Measurements from ENCODE around the gene KLHL7. TPM values are rescaled to one million over a fixed set of nuclear protein-coding genes. Genes with fewer than 3 reads are reported as not detected.

Gene KLHL7
- total and polyA plus RNA-seq, 4 donors = 5.4 to 14.1 (median 9.9) TPM

DNA sequence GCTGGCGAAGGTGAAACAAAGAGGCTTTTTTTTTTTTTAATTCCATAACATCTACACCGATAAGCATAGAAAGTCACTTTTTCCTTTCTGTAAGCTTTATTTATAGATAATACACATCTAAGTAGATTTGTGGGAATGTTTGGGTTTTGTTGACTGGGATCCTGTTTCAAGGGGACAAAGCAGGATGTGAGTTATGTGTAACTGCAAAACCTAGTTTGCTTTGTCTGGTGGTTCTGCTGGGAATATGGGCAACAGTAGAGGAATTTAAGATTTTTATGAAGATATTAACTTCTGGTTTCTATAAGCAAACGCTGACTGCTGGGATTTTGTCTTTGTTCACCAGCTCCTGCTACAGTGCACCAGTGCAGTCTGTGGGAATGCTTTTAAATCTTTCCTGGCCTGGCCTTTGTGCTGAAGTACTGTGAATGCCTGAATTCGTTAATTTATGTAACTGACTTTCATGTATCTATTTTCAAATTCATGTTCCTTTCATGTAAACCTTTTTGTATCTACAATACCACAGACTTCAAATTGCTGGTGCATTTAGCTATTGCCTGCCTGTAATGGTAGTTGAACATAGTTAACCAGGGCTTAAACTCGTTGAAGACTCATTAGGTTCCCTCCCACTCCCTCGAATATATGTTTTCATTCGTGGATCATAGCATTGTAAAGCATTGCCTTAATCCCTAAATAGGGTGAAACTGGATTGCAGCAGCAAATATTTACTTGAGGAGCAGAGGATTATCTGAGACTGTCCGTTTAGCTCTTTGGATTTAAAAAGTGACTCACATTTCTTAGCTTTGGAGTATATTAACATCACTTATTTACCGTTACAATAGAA, 1.5 kb downstream of the KLHL7 start:
- Histone ChIP-seq H3K4me1 (ENCODE audit: control insufficient read depth in 4 of 4, insufficient read depth in 4 of 4, low read length in 3 of 4) (peaks cover 0 to 20% (median 9%) of the 10 kb centered on the region in 4 donors), H3K9ac (ENCODE audit: low read depth in 1 of 2, low read length in 2 of 2) (peak overlapping the region; percentile 76 to 87), H3K27ac (ENCODE audit: low read depth in 1 of 2, low read length in 2 of 2) (no peak overlapping the region), H3K36me3 (ENCODE audit: control insufficient read depth in 4 of 4, insufficient read depth in 3 of 4, low read depth in 1 of 4, low read length in 3 of 4) (no peaks in the 10 kb centered on the region), H3K9me3 (ENCODE audit: control insufficient read depth in 4 of 4, low read length in 3 of 4) (no peaks in the 10 kb centered on the region), H3K27me3 (ENCODE audit: control insufficient read depth in 4 of 4, insufficient read depth in 4 of 4, low read length in 3 of 4) (no peaks in the 10 kb centered on the region), H3K4me3 (ENCODE audit: low read depth in 1 of 3, low read length in 3 of 3) (peak overlapping the region; percentile 84 to 96 (median 85))
- no peak for TF ChIP-seq NR2F2 (IDR thresholded peaks at IDR 0.05)
- no peak for TF ChIP-seq RXRA (IDR thresholded peaks at IDR 0.05)
- no peak for TF ChIP-seq HNF4G (IDR thresholded peaks at IDR 0.05)
- TF ChIP-seq EGR1 (IDR thresholded peaks at IDR 0.05; ENCODE audit: low read depth in 2 of 2) = no peak
- no peak for TF ChIP-seq HNF4A (conservative IDR thresholded peaks at IDR 0.05)
- no peak for TF ChIP-seq YY1 (IDR thresholded peaks at IDR 0.05)
- no peak for DNase-seq (ENCODE audit: low spot score)
- 36% methylated on average over 9 of the region's 9 CpGs for WGBS

- Histone ChIP-seq H3K9ac (ENCODE audit: low read depth in 1 of 2, low read length in 2 of 2) (no peak overlapping the region), H3K27ac (ENCODE audit: low read depth in 1 of 2, low read length in 2 of 2) (no peak overlapping the region), H3K9me3 (ENCODE audit: control insufficient read depth in 4 of 4, low read length in 3 of 4) (no peaks in the 10 kb centered on the region), H3K4me1 (ENCODE audit: control insufficient read depth in 4 of 4, insufficient read depth in 4 of 4, low read length in 3 of 4) (peaks cover 0 to 20% (median 9%) of the 10 kb centered on the region in 4 donors), H3K36me3 (ENCODE audit: control insufficient read depth in 4 of 4, insufficient read depth in 3 of 4, low read depth in 1 of 4, low read length in 3 of 4) (no peaks in the 10 kb centered on the region), H3K4me3 (ENCODE audit: low read depth in 1 of 3, low read length in 3 of 3) (no peak overlapping the region), H3K27me3 (ENCODE audit: control insufficient read depth in 4 of 4, insufficient read depth in 4 of 4, low read length in 3 of 4) (no peaks in the 10 kb centered on the region)
- WGBS = 76% methylated on average over 2 of the region's 2 CpGs
- no peak for DNase-seq (ENCODE audit: low spot score)
- TF ChIP-seq RXRA (IDR thresholded peaks at IDR 0.05) (no peak), FOXA1 (IDR thresholded peaks at IDR 0.05) (no peak), SP1 (IDR thresholded peaks at IDR 0.05) (no peak), HNF4A (conservative IDR thresholded peaks at IDR 0.05) (no peak), CTCF (IDR thresholded peaks at IDR 0.05; ENCODE audit: low read depth, low read length, missing input control) (no peak), RAD21 (IDR thresholded peaks at IDR 0.05) (no peak), ZBTB33 (IDR thresholded peaks at IDR 0.05) (no peak), NR2F2 (IDR thresholded peaks at IDR 0.05) (no peak), TAF1 (conservative IDR thresholded peaks at IDR 0.05) (no peak), HNF4G (IDR thresholded peaks at IDR 0.05) (no peak), MAX (IDR thresholded peaks at IDR 0.05) (no peak), JUND (IDR thresholded peaks at IDR 0.05) (no peak), EGR1 (IDR thresholded peaks at IDR 0.05; ENCODE audit: low read depth in 2 of 2) (no peak), GABPA (IDR thresholded peaks at IDR 0.05 in 1 of 2, conservative IDR thresholded peaks at IDR 0.05 in 1 of 2) (no peak), YY1 (IDR thresholded peaks at IDR 0.05) (no peak), FOXA2 (IDR thresholded peaks at IDR 0.05) (no peak)
- TF ChIP-seq, protein P1, sequence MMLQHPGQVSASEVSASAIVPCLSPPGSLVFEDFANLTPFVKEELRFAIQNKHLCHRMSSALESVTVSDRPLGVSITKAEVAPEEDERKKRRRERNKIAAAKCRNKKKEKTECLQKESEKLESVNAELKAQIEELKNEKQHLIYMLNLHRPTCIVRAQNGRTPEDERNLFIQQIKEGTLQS (IDR thresholded peaks at IDR 0.05) = no peak
- TF ChIP-seq, protein P2, sequence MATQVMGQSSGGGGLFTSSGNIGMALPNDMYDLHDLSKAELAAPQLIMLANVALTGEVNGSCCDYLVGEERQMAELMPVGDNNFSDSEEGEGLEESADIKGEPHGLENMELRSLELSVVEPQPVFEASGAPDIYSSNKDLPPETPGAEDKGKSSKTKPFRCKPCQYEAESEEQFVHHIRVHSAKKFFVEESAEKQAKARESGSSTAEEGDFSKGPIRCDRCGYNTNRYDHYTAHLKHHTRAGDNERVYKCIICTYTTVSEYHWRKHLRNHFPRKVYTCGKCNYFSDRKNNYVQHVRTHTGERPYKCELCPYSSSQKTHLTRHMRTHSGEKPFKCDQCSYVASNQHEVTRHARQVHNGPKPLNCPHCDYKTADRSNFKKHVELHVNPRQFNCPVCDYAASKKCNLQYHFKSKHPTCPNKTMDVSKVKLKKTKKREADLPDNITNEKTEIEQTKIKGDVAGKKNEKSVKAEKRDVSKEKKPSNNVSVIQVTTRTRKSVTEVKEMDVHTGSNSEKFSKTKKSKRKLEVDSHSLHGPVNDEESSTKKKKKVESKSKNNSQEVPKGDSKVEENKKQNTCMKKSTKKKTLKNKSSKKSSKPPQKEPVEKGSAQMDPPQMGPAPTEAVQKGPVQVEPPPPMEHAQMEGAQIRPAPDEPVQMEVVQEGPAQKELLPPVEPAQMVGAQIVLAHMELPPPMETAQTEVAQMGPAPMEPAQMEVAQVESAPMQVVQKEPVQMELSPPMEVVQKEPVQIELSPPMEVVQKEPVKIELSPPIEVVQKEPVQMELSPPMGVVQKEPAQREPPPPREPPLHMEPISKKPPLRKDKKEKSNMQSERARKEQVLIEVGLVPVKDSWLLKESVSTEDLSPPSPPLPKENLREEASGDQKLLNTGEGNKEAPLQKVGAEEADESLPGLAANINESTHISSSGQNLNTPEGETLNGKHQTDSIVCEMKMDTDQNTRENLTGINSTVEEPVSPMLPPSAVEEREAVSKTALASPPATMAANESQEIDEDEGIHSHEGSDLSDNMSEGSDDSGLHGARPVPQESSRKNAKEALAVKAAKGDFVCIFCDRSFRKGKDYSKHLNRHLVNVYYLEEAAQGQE (IDR thresholded peaks at IDR 0.05) = no peak
Measured at GRCh38 chr7:23107781-23108180, 2.2 kb downstream of the KLHL7 start.
